HG02852 (cell line): ENCODE data around the gene MOV10L1.
"Not testable (repeated sequence)": the region's sequence is repeated elsewhere in the genome, so short reads cannot be mapped to it uniquely, and the experiment has no call there.

ENCODE experiments used
- ATAC-seq: cut with Tn5 transposase; IDR thresholded peaks from one replicate; pipeline ENCODE4 v1.9.1; 2021; ENCODE audit warnings: mild to moderate bottlenecking, moderate library complexity; ENCODE audit not compliant: unreplicated experiment

Gene MOV10L1

DNA sequence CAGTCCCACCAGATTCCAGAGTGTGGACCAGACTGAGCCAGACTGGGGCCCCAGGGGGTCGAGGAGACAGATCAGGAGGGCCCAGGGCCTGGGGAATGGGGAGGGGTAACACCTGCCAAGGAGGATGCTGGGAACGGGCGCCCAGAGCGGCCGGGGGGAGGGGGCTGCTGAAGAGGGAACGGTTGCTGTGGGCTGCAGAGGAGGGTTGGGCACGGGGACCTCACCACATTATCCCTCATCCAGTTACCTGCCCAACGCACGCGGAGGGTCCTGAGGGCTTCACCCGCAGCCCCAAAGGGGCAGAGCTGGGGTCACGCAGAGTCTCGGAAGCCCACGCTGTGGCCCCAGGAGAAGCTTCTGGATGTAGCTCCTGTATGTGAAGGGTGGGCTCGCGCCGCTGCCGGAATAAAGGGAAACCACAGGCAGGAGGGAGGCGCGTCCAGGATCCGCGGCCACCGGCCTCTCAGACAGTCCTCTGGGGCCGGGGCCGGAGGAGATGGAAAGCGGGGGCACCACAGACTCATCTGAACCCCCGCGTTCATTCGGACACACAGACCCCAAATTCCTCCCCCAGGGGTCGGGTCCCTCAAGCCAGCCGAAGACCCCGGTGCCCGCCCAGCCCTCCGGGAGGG, 110.1 kb downstream of the MOV10L1 start:
- ATAC-seq, result no peak

DNA sequence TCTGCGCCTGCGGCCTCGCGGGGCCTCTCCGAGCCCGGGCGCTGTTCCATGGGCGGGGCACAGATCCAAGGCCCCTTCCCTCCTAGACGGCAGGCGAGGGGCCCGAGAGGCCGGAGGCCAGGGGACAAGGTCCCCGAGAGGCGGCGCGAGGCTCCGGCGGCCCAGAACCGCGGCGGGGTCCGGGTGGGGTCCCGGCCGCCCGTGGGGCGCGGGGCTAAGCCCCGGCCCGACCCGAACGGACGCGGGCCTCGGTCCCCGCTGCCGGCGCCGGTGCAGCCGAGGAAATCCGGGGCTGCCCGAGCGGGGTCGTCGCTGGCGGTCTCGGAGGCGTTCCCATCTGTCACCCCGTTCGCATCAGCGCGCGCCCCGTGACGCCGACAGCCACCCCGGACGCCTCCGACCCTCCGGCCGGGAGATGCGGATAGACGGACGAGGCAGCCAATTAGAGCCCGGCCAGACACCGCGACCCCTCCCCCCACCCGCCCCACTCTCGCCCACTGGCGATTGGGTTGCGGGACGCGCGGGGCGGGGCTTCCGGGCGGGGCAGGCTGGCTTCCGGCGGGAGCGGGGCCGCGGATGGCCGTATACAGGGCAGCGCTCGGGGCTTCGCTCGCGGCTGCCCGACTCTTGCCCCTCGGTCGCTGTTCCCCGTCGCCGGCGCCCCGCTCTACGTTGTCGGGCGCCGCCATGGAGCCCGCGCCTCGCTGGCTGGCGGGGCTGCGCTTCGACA, 110.8 kb downstream of the MOV10L1 start, which contains the start of gene SELENOO:
TSS of gene SELENOO (plus strand) at position 551 of the 730 bp plus-strand sequence. CDS start at position 577, 26 bp downstream.
- ATAC-seq, result peak; percentile 66

DNA sequence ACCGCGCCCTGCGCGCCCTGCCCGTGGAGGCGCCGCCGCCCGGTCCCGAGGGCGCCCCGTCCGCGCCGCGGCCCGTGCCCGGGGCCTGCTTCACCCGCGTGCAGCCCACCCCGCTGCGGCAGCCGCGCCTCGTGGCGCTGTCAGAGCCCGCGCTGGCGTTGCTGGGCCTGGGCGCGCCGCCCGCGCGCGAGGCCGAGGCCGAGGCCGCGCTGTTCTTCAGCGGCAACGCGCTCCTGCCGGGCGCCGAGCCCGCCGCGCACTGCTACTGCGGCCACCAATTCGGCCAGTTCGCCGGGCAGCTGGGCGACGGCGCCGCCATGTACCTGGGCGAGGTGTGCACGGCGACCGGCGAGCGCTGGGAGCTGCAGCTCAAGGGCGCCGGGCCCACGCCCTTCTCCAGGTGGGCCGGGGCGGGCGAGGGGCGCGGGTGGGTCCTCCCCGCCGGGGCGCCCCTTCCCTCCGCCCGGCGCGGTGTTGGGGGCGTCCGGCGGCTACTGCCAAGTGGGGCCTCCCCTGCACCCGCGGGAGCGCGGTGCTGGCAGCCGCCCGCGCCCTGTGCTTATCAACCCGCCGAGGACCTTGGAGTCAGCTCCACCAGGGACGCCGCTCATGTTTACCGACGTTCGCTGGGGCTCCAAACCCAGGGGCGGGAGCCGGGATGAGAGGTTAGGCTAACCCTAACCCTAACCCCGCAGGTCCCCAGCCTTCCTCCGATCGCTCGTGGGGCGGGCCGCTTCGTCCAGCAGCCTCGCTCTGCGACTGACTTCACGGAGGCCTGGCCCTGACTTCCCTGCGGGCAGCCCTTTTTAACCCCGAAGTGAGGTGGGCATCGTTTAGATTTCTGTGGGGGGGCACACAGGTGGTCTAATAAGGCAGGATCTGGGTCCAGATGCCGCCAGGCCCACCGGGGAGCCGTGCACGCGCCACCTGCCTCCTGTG, 111.7 kb downstream of the MOV10L1 start:
- ATAC-seq, result peak; percentile 20

DNA sequence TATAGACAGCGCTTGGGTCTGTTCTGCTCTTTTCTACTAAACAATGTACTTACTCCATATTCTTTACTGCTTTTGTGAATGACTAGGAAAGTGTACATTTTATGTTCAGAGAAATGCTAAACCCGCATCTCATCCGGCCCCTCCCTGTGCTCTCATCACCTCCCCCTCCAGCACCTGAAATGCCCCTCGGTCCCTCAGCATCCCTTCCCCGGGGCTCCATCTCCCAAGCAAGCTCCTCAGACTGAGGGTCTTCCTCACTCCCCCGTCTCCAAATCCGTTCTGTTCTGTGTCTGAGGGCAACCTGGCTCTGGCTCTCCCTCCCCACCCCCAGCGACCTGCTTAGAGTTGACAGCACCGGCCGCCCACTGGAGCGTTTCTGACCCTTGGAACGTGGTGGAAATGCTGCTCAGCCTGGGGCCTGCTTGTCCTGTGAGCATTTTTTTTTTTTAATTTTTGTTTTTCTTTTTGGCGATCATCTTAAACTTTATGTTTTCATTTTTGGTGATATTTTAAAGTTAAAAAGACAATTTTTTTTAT, 112.4 kb downstream of the MOV10L1 start:
- ATAC-seq, result no peak

DNA sequence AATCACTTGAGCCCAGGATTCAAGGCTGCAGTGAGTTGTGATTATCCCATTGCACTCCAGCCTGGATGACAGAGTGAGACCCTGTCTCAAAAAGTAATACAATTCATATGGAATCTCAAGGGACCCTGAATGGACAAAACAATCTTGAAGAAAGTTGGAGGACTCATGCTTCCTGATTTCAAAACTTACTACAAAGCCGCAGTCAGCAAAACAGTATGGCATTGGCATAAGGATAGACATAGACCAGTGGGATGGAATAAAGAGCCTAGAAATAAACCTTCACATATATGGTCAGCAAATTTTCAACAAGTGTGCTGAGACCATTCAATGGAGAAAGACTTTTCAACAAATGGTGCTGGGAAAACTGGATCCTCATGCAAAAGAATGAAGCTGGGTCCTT, 113.5 kb downstream of the MOV10L1 start:
- no peak for ATAC-seq

DNA sequence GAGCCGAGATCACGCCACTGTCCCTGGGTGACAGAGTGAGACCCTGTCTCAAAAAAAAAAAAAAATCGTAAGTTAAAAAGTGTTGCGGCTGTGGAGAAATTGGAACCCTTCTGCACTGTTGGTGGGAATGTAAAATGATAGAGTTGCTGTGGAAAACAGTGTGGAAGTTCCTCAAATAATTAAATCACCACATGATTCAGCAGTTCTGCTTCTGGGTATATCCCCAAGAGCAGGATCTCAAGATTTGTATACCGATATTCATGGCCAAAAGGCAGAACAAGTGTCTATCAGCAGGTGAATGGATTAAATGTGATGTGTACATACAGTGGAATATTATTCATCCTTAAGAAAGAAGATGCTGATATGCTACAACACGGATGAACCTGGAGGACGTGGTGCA, 114.8 kb downstream of the MOV10L1 start:
- ATAC-seq, result no peak

DNA sequence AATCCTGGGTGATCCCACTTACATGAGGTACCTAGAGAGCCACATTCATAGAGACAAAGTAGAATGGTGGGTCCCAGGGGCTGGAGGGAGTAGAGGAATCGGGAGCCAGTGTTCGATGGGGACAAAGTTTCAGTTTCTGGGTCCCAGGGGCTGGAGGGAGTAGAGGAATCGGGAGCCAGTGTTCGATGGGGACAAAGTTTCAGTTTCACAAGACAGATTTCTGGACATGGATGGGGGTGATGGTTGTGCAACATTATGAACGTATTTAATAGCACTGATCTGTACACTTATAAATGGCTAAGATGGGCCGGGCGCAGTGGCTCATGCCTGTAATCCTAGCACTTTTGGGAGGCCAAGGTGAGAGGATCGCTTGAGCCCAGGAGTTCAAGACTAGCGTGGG, 115.2 kb downstream of the MOV10L1 start:
- not testable (repeated sequence) for ATAC-seq

DNA sequence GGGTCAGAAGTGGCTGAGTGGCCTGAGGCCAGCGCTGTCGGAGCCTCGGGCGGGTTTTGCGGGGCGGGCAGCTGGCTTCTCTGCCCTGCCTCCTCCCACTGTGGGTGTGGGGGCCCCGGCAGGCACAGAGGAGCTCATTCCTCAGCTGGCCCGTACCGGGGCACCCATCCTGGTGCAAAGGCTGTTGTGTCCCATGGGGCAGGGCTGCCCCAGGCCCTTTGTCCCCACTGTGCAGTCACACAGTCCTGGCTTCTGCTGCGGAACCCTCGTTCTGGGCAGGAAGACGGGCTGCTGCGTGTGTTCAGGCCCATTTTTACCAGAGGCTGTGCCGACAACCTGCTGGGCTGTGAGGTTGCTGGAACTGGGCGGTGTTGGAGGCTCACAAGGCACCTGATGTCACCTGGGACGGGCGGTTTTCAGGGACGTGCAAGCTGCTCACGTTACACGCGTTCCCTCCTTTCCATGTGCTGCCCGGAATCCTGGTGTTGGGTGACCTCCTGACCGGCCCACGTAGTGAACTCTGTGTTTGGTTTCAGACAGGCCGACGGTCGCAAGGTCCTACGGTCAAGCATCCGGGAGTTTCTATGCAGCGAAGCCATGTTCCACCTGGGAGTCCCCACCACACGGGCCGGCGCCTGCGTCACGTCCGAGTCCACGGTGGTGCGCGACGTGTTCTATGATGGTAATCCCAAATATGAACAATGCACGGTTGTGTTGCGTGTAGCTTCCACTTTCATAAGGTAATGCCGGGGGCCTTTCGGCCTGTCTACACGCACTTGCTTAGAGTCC, 116.2 kb downstream of the MOV10L1 start:
- no peak for ATAC-seq

DNA sequence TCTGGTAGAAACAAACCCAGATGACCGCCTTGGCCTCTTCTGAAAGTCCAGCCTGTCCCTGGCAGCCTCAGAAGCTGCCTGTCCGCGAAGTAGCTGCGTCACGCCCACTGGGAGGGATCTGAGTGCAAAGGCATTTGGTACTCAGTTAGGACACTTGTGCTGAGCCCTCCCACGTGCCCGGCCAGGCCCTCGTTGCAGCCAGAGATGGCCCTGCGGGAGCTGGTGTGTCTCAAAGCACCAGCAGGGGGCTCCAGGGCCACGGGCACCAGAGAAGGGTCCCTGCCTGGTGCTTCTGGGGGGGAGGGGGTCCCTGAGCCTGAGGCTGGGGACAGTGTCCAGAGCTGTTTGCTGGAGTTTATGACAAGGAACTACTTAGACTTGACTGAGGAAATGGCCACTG, 116.8 kb downstream of the MOV10L1 start:
- ATAC-seq, result no peak

DNA sequence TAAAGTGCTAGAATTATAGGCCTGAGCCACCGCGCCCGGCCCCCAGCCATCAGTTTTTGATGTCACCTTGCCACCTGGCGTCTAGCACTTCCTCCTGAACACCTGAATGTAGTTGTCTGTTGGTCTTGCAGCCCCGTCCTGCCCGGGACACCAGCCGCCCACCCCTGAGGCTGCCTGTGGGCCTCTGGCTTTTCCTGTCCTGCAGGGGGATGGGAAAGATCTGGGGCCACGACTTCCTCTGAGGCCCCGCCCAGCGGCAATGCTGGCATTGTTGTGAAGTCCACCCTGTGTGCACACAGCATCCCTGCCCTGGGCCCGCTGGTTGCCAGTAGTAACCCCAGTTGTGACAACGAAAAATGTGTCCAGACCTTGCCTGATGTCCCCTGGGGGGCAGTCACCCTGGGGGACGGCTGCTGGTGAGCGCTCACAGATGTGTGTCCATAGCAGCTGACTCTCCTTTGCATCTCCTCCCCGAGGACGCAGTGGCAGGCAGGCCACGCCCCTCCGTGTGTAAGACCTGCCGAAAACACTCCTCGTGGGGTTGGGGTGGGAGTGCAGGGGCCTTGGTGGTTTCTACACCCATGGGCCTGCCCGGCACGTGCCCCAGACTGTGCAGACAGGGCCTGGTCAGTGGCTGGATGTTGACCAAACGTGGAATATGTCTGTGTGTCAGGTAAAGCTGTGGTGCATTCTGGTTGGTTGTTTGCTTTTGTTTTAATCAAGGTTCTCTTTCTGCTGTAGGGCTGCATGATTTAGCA, 117.8 kb downstream of the MOV10L1 start:
- no peak for ATAC-seq

DNA sequence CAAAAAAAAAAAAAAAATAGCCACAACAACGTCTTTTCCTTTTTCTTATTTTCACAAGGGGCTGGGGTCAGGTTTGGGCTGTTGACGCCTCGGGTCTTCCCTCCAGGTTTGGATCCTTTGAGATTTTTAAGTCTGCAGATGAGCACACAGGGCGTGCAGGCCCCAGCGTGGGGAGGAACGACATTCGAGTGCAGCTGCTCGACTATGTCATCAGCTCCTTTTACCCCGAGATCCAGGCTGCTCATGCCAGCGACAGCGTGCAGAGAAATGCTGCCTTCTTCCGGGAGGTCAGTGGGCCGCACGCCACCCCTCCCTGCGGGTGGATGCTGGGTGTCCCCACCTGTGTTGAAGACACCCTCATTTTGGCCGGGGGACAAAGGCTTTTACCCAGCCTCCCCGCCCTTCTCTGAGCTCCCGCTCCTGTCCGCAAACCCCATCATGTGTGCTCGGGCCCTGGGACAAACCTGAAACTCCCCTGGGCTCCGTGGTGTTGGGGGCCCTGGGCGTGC, 118.7 kb downstream of the MOV10L1 start:
- ATAC-seq, result no peak

DNA sequence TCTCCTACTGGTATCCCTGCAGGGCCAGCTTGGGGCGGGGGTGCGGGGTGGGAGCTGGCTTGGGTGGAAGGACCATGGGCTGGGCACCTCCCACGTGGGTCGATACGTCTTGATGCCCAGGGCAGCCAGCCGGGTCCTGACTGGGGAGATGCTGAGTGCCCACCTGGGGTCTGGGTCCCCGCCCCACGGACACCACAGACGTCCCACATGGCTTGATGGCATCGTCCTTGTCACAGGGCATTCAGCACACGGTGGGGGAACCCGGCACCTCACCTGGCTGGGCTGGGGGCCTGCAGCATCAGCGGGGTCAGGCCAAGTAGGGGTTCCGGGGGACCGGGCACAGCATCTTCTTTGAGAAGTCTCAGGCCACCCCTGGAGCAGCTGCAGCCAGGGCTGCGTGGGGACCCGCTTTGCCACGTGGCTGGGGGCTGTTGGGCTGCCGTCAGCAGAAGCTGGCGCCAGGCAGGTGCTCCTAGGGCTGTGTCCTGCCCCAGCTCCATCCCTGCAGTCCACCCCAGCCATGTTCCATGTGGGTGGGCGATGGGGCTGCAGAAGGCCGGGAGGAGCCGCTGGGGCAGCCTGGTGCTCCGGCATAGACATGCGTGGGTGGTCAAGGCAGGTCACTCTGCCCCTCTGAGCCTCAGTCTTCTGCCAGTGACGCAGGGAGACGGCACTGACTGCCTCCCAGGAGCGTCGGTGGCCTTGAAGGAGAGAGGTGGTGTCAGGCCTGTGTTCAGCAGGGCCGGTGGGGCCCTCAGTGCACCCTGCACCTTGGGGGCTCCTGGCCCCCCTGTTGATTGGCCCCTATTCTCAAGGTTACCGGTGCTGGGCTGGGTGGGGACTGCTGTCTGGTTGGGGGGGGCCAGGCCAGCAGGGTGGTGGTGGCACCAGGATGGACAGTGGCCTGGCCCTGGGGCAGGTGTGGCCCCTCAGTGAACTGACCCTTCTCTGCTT, 119.4 kb downstream of the MOV10L1 start:
- no peak for ATAC-seq

DNA sequence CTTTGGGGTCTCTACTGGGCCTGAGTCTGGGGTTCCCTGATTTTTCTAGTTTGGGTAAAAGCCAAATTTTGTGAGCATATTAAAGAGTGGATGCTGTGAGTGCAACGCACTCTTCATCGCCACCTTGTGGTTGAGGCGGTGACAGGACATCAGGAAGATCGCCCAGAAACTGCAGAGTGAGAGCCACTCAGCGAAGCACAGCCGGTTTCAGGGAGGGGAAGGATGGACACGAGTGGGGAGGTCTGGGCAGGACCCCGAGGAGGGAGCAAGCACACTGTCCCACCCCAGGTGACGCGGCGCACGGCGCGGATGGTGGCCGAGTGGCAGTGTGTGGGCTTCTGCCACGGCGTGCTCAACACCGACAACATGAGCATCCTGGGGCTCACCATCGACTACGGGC, 120.1 kb downstream of the MOV10L1 start:
- no peak for ATAC-seq

DNA sequence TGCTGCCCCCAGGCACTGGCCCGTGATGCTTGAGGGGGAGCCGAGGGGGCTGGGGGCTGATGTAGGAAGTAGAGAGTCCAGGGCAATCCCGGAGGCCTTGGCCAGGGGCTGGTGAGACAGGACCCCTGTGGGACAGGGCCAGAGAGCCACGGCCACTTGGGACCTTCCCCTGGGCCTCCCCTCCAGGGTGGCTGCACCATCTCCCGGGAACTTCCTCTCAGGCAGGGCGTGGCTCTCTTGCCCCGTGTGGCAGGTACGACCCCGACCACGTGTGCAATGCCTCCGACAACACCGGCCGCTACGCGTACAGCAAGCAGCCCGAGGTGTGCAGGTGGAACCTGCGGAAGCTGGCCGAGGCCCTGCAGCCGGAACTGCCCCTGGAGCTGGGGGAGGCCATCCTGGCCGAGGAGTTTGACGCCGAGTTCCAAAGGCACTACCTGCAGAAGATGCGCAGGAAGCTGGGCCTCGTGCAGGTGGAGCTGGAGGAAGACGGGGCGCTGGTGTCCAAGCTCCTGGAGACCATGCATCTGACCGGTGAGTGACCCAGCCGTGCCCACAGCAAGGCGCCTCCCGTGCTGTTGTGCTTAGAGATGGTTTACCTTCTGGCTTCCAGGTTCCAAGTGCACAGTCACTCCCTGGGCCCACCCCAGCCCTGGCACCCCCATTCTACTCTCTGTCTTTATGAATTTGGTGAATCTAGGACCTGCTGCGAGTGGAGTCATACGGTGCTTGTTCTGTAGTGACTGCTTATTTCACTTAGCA, 120.8 kb downstream of the MOV10L1 start:
- ATAC-seq, result no peak

DNA sequence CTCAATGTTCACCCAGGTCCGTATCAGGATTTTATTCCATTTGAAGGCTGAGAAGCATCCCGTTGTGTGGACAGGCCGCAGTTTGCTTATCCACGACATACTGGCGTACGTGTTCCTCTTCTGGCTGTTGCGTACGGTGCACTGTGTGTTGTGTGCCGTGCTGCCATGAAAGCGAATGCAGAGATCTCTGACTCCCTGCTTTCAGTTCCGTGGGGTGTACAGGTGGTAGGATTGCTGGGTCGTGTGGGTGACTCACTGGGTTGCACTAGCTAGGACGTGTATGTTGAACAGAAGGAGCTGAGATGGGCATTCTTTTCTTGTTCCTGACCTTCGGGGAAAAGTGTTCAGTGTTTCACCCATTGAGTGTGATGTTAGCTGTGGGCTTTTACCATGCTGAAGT, 121.3 kb downstream of the MOV10L1 start:
- no peak for ATAC-seq
